A172 (cell line): Measurements from ENCODE around the gene GLRA2. TPM values are rescaled to one million over a fixed set of nuclear protein-coding genes. Genes with fewer than 3 reads are reported as not detected.
A peak's percentile ranks its signal among the peaks of the same experiment; 100 is the strongest.
"Not testable (repeated sequence)": the region's sequence is repeated elsewhere in the genome, so short reads cannot be mapped to it uniquely, and the experiment has no call there.

Source experiments
- DNase-seq: peaks from one replicate; pipeline ENCODE4 v3.0.0-alpha.2; 2015; ENCODE audit warnings: low spot score
- total RNA-seq: library from RNA; depleted of rRNA; stranded (reverse); fragments of >200 nt; shearing (Covaris generic); gene quantifications from 2 replicates; pipeline ENCODE4 v1.2.3, GENCODE V29; 2014

The GLRA2 gene
- total RNA-seq, 1 experiment from 2014 or later: not detected

DNA sequence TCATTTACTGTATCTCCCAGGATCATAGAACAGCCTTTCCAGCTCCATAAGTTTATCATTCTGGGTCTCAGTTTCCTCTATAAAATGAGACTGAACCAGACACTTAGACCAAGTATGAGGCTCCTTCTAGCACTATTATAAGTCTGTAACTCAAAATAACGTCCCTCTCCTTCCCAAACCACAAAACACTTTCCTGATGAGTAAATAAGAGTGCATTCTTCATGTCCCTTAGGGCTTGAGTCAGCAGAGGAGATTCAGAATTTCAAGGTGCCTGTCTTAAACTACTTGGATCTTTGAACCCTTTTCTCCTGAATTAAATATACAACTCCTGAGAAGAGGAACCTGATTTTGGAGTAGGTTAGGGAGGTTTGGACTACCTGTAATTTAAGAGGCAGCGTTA lies 62.6 kb downstream of the GLRA2 start:
- DNase-seq: no peak

DNA sequence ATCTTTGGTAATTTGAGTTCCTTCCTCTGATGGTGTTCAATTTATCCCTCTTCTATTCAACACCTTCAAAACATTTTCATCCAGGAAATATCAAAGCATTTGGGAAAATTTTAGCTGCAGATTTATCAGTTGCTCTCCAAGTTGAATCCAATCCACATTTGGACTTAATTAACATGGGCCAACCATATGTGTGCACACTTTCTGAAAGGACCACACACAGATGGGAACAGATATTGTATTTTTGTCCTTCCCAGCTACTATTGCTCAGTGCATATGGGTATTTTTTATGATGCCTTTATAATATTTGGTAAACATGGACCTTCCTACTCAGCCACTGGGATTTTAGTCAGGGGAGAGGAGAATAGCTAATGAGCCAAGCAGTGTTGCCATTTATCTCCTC lies 65.2 kb downstream of the GLRA2 start:
- no peak for DNase-seq

DNA sequence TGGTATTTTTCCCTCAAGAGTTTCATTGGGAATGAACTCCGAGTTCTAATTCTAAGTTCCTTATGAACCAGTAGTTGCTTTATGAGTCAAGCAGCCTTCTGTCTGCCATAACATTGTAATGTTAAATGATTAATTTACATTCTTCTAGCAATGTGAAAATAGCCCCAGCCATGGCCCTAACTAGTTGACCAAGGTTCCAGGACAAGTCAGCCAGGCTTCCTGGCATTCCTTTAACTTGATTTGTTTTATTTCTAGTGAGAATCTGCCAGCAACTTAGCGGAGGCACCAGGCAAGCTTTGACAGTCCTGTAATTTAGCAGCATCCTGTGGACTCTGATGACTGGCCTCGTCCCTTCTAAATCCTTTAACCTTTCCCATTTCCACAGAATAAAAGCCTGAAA lies 69.0 kb downstream of the GLRA2 start:
- no peak for DNase-seq

DNA sequence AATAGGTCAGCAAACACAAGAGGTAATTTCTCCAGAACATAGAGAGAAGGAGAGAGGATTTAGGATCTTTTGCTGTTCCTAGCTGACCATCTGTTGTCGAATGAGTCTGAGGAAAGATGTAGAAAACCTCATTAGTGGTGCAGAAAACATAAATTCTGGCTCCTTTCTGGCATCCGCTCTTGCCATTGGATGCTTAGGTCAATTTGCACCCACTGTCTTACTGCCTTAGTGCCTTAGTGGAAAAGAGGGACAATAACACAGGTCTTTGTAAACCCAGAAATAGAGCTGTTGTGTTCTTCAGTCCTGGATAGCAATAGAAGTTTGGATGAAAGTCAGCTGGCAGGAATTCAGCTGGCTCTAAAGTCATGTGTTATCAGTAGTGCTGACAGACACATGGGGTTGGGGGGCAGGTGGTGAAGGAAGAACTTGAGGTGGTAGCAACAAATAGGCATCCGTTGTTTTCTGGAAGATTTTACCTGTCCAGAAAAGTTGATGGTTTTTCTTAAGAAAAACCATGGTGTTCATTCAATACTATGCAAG lies 78.2 kb downstream of the GLRA2 start:
- no peak for DNase-seq

DNA sequence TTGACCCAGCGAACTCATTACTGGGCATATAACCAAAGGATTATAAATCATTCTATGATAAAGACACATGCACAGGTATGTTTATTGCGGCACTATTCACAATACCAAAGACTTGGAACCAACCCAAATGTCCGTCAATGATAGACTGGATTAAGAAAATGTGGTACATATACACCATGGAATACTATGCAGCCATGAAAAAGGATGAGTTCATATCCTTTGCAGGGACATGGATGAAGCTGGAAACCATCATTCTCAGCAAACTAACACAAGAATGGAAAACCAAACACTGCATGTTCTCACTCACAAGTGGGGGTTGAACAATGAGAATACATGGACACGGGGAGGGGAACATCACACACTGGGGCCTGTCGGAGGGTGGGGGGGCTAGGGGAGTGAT lies 83.1 kb downstream of the GLRA2 start:
- not testable (repeated sequence) for DNase-seq

DNA sequence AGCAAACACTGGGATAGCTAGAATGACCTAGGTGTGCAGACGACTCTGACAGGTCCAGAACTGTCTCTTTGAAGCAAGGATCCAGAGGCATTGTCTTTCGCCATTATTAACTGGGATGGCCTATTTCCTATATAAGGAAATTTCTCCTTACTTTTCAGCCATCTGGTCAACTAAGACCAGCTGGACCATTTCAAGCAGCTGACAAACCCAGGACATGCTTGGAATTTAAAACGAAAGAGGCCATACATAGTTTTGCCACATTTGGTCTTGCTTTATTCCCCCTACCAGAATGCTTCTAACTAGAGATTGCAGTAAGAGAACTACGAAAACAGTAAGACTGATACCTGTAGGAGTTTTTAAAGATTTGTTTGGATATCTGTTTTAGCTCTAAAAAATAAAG lies 87.0 kb downstream of the GLRA2 start:
- DNase-seq: no peak

DNA sequence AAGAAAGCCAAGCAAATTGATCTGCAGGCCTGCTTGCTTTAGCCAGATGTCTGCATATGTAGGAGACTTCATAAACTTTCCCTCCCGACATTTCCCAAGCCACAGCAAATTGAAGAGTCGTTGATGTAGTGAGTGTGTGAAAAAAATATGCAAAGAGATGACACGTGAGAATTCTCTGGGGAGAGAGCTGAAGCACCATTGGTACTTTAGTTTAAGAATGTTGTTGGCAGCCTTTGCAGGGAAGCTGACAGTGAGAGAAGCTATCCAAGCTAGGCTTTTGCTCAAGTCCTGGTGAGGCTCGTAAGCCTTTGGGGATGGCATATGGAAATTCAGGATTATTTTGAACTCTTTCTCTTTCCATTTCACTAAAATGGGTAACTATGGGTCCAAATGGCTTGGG lies 87.5 kb downstream of the GLRA2 start:
- no peak for DNase-seq

DNA sequence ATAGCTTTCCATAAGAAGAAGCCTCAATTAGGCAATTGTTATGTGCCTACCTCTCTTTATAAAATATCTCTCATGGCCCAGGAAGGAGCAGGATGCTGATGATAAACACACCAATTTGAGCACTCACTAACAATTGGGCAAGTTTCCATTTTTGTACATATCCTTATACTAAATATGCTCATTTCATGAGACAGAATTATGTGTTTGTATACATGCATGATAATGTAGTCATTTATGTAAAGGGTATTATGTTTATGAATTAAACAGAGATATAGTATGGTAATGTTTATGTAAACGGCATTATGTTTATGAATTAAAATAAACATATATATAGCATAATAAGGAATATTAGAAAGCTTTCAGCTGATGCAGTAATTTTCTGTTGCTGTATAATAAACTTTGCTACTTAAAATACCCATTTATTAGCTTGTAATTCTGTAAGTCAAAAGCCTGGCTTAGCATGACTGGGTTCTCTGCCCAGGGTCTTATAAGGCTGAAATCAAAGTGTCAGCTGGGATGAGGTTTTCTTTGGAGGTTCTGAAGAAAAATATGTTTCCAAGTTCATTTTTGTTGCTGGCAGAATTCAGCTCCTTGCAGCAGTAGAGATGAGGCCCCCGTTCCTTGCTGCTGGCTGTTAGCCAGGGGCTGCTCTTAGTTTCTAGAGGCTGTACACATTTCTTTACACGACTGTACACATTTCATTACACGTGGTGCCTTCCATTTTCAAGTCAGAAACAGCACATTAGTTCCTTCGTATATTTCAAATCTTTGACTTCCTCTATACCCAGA lies 89.0 kb downstream of the GLRA2 start:
- no peak for DNase-seq

DNA sequence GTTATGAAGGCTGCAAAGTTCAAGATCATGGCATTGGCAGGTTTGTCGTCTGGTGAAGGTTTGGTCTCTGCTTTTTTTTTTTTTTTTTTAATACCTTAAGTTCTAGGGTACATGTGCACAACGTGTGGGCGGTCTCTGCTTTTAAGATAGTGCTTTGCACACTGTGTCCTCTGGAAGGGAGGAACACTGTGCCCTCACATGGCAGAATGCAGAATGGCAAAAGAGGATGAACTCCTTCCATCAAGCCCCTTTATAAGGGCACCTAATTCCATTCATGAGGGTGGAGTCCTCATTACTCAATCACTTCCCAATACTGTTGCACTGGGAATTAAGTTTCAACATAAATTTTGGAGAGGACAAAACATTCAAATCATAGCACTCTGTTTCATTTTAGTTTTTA lies 101.4 kb downstream of the GLRA2 start:
- no peak for DNase-seq

DNA sequence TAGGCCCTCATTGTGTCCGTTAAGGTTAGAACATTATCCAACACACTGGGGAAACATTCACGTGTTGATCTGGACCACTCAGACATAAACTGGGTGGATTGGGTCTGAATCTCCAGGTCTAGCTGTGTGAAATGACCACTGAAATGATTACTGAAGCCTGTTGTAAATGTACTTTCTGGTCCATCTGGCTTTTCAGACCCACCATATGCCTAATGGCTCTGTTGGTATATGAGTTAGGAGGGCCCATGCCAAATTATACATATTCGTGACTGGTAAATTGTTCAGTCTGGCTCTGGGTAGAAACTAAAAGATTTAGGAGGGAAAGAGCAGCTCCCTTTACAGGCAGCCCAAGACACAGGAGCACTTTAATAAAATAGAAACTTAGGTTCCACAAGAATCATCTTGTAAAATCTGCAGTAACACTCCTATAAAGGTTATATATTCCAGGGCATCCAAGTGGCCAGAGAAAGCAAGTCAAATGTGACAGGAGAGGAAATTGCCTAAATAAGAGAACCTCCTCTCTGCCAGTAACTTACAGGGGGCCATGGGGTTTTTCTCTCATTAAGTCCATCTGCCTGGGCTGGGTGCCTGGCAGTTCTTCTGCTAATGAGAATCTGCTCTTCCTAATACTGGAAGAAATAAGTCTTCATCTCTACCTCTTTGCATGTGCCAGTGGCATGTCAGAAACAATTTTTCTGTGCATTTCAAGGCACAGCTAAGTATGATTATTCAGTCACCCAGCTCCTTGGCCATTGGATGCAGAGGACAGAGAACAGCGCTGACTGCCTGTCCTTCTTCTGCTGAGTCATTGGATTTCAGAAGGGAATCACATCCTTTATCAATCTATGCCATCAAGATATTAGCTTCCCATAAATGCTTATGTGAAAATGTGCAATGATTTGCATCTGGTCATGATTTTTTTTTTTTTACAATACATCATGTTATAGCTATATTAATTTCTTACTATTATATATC lies 112.6 kb downstream of the GLRA2 start:
- no peak for DNase-seq

DNA sequence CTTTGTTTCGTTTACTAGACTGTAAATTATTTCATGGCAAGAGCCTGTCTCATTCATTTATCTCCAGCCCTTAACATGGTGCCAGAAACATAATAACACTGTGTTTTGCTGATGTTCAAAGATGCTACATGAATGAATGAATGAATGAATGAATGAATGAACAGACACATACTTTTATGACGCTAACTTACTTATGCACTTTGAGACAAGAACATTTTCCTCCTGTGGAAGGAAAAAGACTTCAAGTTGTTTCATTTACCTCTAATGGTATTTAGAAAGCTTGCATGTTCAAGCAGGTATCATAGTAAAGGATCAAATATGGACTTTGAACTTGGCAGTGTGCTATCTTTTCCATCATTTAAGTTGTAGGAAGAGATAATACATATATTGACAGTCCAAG lies 131.6 kb downstream of the GLRA2 start:
- DNase-seq: no peak

DNA sequence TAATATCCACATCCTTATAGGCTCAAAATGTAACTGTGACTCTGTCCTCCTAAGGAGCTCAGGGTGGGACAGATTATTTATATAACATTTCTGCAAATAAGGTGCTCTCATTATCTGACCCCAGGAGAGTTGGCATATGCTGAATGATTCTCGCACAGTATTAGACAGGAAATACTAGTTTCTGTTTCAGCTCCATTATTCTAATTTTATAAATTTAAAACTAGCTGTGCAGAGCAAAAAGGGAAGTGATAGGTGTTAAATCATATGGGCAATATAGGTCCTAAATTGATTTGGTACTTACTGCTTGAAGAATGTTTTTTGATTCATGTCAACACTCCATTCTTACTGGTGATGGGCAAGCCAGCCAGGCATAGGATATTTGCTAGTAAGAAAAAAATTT lies 141.5 kb downstream of the GLRA2 start:
- no peak for DNase-seq

DNA sequence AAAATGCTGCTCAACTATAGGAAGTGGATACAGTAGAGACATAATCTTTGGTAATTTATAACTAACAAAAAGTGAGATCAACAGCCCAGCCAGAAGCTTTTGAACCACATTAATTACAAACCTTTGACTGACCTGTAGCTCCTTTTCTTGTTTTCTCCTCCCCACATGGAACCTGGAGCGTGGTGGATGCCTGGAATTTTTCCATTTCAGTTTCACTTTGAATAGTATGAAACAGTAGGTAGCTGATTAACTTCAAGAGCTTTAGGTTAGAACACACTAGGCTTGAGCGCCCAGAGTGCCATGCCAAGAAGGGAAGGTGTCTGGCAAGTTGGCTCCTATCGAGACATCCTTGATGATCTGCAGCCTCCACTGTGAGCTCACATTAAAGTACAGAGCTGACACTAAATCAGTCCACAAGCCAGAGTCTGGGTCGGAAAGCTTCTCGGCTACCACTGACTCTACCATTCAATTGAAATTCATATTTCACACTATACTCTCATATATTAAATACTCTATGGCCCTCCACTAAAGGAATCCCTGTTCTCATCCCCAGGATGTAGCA lies 143.4 kb downstream of the GLRA2 start:
- DNase-seq: no peak

DNA sequence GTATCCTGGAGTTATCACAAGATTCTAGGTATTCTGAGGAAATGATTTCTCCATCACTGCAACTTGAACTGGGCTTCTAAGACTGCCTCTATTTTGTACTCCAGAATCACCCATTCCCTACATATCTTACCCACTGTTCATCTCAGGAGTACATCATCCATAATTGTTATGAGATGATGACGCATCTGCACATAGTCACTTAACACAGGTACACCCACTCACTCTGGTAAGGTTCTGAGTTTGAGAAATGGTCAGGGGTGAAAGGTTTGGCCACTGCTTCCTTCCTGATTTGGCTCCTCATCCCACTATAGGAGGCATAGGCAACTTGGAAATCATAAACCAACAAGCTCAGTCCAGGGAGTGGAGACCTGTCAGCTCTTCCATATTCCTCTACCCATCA lies 143.9 kb downstream of the GLRA2 start:
- no peak for DNase-seq

DNA sequence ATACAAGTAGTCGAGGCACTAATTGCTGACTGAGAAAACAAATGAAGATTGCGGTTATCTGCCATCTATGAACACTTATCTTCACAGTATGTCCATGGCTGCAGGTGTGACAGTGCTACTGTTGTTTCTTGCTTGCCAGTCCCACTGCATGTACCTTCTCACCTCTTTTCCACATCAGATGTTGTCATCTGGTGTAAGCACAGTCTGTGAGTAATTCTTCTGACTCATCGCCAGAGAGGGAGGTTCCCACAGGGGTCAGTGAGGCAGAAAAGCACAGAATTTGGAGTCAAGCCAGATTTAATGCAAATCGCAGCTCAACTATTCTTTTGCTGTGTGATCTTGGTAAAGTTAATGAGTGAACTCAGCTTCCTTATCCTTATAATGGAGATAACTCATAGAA lies 144.4 kb downstream of the GLRA2 start:
- DNase-seq: peak; percentile 87

DNA sequence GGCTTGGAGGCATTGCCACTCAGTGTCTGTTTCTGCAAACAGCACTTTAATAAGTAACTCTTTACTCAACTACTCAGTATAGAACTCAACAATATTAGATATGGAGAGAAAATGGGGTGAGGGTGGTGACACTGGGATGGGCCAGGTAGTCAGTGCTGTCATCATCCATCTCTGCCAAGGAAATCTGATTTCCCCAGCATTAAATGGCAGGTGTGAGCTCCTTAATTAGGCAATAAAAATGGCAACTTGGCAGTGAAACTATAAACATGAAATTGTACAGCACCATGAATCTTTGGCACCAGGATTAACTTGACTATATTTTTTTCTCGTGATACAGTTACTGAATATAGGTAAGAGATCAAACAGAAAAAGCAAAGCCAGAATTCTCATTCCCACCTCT lies 146.2 kb downstream of the GLRA2 start:
- no peak for DNase-seq

DNA sequence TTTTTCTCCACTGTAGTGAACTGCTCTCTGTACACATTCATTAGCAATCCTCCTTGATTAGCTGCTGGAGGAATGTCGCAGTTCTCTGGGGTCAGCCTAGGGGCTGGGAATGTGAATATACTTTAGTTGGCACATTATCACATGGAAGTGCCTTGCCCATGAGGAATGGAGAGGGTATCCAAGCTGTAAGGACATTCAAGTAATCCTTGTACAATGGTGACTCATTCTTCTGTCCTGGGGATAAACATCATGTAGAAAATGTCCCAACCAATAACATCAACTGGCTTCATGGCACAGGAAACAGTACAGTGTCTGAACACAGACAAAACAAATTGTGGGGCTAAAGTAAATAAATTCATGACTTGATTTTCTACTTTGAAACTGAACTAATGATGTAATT lies 147.1 kb downstream of the GLRA2 start:
- DNase-seq: no peak

DNA sequence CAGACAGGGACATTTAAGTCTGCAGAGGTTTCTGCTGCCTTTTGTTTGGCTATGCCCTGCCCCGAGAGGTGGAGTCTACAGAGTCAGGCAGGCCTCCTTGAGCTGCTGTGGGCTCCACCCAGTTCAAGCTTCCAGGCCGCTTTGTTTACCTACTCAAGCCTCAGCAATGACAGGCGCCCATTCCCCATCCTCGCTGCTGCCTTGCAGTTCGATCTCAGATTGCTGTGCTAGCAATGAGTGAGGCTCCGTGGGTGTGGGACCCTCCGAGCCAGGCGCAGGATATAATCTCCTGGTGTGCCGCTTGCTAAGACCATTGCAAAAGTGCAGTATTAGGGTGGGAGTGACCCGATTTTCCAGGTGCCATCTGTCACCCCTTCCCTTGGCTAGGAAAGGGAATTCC lies 159.0 kb downstream of the GLRA2 start:
- not testable (repeated sequence) for DNase-seq

DNA sequence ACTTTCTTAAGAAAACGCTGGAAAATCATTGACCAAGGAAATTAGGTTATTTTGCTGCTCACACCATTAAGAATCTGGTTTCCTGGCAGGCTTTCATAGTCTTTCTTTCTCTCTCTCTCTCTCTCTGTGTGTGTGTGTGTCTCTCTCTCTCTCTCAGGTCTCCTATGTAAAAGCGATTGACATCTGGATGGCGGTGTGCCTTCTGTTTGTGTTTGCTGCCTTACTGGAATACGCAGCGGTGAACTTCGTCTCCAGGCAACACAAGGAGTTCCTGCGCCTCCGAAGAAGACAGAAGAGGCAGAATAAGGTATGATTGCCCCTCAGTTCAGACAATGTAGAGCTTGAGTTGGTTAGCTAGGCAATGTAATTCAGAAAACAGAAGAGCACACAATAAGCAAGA lies 161.2 kb downstream of the GLRA2 start:
- no peak for DNase-seq

DNA sequence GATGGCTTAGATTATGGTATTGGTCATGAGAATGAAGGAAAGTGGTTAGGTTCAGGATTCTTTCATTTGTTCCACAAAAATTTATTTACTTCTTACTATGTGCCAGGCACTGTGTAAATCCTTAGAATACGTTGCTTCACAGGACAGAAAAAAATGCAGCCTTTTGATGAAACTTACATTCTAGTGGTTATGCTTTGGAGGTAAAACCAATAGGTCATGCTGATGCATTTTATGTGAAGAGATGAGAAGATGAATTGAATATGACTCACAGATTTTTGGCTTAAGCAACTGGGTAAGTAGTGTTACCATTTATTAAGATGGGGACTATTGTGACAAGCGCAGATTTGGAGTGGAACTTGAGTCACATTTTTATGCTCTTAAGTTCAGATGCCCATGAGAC lies 165.3 kb downstream of the GLRA2 start:
- DNase-seq: peak; percentile 23

DNA sequence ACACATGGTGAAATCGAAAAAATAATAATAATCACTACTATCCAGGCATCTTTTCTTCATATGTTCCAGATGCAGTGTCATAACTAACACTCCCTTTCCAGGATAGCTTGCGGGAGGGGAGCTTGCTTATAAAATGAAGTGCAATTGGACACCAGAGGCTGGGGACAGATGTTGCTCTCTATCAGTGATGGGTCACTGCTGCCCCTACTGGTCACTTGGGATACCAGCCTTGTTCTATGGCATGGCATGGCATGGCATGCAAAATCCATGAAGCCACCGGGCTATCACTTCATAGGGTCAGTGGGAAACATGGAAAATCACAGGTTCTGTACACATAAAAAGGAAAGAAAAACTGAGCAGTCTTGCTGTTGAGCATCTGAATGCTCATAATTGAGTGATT lies 168.1 kb downstream of the GLRA2 start:
- DNase-seq: peak; percentile 54

DNA sequence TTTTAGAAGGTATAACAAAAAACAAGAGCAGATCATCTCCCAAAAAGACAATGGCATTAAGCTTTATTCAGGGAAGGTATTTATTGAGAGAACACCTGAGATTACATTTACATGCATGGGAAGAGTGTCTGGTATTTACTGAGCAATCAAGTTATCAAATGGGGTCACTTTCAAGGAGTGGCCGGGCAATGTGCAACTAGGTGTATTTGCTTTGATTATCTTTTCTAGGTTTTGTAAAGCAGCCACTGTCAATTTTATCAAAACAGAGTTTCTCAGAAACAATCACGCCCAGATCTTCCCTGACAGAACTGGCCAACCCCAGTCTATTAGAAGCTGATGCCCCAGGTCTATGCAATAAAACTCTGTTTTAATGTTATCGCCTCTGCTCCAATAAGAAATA lies 169.5 kb downstream of the GLRA2 start:
- DNase-seq: no peak
